GM19240 (cell line): Measurements from ENCODE around the gene REC114.
"Not testable (repeated sequence)": the region's sequence is repeated elsewhere in the genome, so short reads cannot be mapped to it uniquely, and the experiment has no call there.

ENCODE experiments used
- DNase-seq: peaks from one replicate; pipeline ENCODE4 v3.0.0; 2011; ENCODE audit warnings: low spot score; ENCODE audit not compliant: insufficient read length

REC114 gene

DNA sequence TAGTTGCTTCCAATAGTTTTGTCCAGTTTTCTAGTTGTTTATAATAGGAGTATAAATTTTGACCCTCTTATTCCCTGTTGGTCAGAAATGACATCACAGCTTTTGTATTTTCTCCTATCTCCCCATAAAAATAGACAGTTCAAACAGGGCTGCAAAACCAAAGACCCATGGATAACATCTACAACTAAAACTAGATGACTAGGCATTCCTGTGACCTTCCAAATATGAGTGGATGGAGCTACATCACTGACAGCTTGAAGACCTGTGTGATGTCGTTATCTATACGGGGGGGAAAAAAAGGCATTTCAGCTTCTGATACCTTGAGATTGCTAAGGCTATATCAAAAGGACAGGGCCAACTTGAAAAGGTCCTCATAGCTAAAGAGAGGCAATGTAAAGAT, 84.6 kb downstream of the REC114 start:
- no peak for DNase-seq

DNA sequence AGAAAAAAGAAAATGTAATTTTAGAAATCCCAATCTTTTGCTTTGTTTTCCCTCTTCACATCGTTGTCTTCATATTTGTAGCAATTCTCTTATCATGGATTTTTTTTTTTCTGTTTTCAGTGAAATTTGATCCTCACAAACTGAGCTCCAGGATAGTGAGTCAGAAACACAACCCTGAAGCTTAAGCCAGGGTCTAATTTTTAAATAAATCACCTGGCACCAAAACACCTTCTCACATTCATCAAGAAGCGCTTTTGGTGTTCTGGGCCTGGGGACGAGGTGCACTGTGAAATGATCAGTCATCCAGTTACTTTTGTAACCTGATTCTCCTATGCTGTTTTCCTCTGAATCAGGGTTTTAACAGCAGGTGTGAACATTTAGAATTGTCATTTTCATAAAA, 87.7 kb downstream of the REC114 start:
- DNase-seq: no peak

GRCh38 chr15:73538123-73538522, 95.2 kb downstream of the REC114 start:
- DNase-seq: no peak

DNA sequence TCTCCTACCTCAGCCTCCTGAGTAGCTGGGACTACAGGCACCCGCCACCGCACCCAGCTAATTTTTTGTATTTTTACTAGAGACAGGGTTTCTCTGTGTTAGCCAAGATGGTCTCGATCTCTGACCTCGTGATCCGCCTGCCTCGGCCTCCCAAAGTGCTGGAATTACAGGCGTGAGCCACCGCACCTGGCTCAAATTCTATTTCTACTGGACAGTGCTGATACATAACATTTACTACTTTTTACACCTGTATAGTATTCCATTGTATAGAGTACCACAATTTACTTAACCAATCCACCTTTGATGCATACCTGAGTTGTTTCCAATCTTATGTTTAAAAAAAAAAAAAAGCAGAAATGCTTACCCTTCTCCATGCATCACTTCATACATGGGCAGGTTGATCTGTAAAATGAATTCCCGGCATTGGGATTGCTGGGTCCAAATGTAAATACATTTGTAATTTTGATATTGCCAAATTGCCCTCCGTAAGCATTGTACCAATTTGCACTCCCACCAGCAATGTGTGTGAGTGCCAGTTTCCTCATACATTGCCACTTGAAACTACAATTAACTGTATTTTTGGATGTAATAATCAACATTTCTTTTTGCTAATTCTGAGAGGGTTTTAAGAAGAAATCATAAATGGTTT, 95.7 kb downstream of the REC114 start:
- no peak for DNase-seq

- DNase-seq: no peak
These were observed 96.5 kb downstream of the REC114 start for GRCh38 chr15:73539212-73540128.

DNA sequence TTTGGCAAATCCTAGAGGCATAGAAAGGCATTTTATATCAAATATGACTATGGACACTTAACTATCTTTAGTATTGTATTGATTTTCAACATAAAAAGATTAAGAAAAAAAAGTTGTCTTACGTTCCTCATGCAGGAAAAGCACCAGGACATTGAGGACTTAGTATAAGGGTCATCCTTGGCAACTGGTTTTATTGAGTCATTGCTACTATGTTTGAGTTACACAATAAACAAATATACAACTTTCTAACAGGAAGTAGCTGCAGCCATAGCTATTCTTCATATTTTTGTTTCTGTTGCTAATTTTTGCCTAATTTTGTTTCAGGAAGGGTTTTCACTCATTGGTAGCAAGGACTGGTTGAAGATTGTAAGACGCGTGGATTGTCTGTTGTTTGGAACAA, 97.2 kb downstream of the REC114 start:
- no peak for DNase-seq

GRCh38 chr15:73541479-73541878, 98.5 kb downstream of the REC114 start:
- DNase-seq: no peak

DNA sequence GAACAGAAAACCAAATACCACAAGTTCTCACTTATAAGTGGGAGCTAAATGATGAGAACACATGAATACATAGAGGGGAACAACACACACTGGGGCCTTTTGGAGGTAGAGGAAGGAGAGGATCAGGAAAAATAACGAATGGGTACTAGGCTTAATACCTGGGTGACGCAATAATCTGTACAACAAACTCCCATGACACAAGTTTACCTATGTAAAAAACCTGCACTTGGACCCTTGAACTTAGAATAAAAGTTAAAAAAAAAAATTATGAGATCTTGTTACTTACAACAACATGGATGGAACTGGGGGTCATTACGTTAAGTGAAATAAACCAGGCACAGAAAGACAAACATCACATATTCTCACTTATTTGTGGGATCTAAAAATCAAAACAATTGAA, 106.0 kb downstream of the REC114 start:
- not testable (repeated sequence) for DNase-seq

DNA sequence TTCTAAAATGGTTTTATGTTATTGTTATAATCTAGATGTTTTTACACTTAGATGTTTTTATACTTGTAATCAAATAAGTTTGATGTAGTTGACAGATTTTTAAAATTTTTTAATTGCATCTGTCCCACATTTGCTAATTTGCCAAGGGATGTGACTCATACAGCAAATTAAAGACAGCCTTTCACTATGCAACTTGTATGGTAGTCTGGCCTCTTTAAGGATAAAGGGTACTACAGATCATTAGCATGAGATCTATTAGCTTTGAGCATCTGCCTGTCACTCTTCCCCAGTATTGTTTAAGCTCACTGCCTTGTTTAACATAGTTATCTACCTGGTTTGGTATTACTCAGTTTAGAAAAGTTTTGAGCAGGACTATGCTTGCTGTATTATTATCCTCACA, 107.2 kb downstream of the REC114 start:
- no peak for DNase-seq

DNA sequence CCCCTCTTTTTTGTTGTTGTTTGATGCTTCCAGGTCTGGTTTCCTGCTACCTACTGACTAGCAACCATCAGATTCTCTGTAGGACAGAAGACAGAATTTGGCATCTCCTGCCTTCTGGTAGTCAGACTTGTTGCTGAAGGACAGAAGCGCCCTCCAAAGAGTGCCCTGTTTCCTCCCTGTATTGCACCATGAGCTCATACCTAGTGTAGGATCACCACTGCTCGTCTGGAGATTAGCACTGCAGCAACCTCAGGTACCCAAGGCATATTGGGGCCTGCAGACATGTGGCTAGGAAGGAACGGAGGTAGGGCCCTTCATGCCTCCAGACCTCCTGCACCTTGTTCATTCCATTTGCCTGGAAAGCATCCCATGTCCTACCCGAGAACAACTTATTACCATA, 112.1 kb downstream of the REC114 start:
- no peak for DNase-seq

DNA sequence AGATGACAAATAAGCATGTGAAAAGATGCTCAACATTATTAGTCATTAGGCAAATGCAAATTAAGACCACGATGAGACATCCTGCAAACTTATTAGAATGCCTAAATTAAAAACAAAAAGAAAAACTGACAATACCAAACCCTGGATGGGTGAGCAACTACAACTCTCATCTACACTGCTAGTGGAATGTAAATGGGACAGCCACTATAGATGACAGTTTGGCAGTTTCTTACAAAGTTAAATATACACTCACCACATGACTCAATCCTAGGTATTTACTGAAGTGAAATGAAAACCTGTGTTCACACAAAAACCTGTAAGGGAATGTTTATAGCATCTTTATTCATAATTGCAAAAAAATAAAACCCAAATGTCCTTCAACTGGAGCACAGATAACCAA, 115.6 kb downstream of the REC114 start:
- DNase-seq: no peak

DNA sequence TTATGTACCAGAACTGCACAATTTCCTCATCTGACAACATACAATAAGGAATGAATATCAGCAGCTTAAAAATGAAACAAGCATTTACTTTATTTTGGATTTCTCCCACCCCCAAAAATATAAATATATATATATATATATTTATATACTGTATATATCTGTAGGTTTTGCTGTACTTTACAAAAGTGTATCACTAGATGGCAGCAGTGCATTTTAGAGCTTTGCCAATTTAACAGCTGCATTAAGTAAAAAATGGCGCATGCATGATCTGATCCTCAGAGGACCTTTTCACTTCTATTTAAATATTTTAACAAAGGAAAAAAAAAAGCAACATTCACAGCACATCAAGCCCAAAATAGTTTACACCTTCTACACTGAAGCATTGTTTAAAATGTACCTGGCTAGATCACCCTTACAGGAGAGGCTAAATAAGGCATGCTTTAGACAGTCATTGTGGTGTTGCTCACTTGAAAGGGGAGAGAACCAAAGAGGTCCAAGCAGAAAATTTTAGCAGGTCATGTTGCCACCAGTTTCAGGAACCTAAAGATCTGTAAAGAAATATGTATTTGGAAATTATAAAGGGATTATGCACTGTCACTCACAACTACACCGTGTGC, 117.6 kb downstream of the REC114 start:
- DNase-seq: no peak

DNA sequence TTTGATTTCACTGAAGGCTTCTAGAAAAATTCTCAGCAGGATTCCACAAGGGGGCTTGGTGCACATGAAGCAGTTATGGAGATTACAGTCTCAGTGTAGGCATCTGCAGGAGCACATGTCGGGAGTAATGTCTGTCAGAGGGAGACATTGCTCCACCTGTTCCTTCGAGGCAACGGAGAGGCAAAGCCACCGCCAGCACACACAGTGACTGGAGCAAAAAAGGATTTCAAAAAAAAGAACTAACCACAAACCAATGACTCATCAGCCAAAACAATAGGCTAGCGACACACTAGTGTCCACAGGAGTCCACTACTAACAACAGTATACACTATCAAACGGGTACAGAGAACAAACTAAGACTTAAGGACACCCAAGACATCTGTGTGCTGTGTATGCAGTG, 121.3 kb downstream of the REC114 start:
- DNase-seq: no peak

- no peak for DNase-seq
These were observed 124.1 kb downstream of the REC114 start for GRCh38 chr15:73567020-73567419.

DNA sequence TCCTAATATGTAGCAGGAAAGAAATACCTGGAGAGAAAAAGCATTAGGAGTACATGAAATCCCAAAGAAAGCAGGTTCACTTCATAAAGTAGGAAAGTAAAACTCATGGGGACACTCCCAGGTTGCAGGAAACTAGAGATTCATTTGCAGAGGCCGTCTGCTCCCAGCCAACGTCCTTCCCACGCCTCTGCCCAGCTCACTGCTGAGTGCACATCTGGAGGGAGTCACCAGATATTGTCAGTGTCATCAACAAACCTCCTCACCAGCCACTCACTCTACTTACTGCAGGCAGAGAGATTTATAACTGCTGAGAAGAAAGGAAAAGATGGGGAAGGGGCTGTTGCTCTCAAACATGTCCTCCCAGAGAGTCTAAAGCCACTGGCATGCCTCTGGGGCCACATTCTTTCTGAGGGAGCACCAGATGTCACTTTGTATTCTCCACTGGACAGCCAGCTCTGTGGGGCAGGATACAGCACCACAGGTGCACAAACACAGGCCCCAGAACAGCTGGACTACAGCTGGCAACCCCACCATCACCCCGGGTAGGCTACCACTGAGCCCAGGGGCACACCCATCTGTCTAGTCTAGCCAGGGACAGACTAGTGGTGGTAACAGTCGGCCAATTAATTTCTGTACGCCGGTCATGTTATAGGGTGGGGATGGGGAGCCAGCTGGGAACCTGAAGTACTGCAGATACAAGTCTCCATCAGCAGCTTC, 125.8 kb downstream of the REC114 start:
- DNase-seq: no peak

DNA sequence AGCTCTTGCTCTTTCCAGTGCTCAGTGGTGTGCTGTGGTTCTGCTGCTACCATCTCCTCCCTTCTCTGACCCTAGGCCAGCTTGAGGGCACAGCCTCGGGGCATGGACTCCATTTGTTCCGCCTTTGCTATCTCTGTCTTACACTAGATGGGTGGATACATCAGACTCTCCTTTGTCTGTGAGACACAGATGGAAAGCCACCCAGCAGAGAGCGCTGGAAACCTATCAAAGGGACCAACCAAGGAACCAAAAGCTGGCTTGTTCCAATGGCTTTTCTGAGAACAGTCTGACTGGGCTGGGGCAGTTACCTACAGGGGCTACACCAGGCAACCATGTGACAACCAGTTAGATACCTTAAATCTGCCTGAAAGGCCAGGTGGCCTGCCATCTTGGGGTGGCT, 126.4 kb downstream of the REC114 start:
- DNase-seq: no peak

DNA sequence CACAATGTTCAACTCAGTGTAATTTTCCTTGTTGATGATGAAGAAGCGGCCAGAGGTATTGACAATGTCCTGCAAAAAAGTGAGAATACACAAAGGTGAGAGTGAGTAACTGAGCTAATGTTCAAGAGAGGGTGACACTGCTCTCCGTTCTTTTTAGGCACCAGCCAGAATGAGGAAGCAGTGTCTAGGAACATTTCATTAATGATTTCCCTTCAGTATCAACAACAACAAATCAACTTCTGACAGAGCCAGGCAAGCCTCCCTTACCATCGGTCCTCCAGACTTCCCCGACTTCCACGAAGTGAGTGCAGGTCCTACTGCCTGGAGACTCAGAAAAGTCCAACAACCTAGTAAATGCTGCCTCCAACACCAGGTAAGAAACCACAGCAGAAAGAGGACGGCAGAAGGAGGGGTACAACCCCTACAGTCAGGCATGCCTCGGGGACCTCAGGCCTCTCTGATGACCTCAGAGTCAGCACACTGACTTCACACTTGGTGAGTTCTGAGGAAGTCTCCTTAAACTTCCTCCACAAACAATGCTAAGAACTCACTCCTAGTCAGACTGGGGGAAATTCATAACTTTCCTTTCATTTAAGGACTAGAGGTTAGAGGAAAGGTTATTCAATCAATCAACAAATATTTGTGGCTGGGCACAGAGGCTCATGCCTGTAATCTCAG, 127.5 kb downstream of the REC114 start:
- no peak for DNase-seq

DNA sequence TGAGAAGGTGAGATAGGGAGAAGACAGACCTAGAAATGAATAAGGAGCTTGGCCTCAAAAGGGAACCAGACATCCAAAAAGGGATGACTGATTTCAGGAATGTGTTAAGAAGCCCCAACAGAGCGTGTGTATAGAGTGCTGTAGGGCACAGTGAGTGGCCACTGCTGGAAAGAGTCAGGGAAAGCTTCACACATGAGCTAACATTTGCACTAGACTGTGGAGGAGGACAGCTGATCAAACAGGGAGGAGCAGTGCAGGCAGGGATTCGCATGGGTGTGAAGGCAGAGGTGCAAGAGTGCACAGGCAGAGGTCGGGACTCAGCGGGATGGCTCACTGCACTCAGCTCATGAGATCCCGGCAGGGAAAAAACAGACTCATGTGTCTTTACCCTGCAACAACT, 128.4 kb downstream of the REC114 start:
- no peak for DNase-seq

DNA sequence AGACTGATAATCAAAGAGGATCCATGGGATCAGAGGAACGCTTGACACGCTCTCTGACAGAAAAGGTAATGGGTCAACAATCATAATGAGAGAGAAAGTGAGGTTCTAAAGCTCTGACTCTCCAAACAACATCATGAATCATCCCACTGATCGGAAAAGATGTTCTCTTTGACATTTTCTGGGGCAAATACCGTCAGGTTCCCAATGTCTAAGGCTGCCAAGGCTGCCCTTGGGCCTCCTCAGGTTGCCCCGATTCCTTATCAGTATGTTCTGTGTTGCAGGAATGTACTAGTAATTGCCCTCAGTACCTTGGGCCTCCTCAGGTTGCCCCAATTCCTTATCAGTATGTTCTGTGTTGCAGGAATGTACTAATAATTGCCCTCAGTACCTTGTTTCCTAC, 129.3 kb downstream of the REC114 start:
- DNase-seq: no peak

GRCh38 chr15:73573037-73573436, 130.1 kb downstream of the REC114 start:
- no peak for DNase-seq

GRCh38 chr15:73573572-73573971, 130.6 kb downstream of the REC114 start:
- no peak for DNase-seq
